Gastrocnemius medialis (tissue), 4 donors: Measurements from ENCODE around the gene SYT5. TPM values are rescaled to one million over a fixed set of nuclear protein-coding genes. Genes with fewer than 3 reads are reported as not detected.
A peak's percentile ranks its signal among the peaks of the same experiment; 100 is the strongest.

Source experiments
- ATAC-seq, 2 donors: fragments of 150-250 bp; one replicate each; pipeline ENCODE4 v1.9.1; 2016
- DNase-seq, 2 donors: peaks; one replicate each; pipeline ENCODE4 v3.0.0-alpha.2; 2019
- H3K27ac ChIP-seq, 4 donors: fragments of 200-600 bp; sonication (generic); 1 replicate in 1 of 4; 2 replicates in 3 of 4; pipeline ENCODE4 v1.5.1; 2016 to 2018; ENCODE audit warnings: mild to moderate bottlenecking in 2 of 4, moderate library complexity in 1 of 4
- H3K27me3 ChIP-seq, 3 donors: fragments of 200-600 bp; sonication (generic) in 2 of 3; 1 replicate in 1 of 3; 2 replicates in 2 of 3; pipeline versions ENCODE4 v1.5.1 to v1.6.0; 2016 to 2019; ENCODE audit warnings: mild to moderate bottlenecking in 1 of 3, moderate library complexity in 1 of 3
- H3K36me3 ChIP-seq, 2 donors: fragments of 200-600 bp; sonication (generic) in 1 of 2; one replicate each; pipeline ENCODE4 v1.5.1; 2017 to 2018
- H3K4me1 ChIP-seq, 2 donors: fragments of 200-600 bp; sonication (generic) in 1 of 2; one replicate each; pipeline ENCODE4 v1.5.1; 2016 to 2017; ENCODE audit warnings: mild to moderate bottlenecking in 2 of 2
- H3K4me3 ChIP-seq, 4 donors: fragments of 200-600 bp; sonication (generic) in 3 of 4; 1 replicate in 1 of 4; 2 replicates in 3 of 4; pipeline ENCODE4 v1.5.1; 2016 to 2019; ENCODE audit warnings: mild to moderate bottlenecking in 2 of 4
- H3K9me3 ChIP-seq, 3 donors: fragments of 200-600 bp; sonication (generic) in 2 of 3; 1 replicate in 1 of 3; 2 replicates in 2 of 3; pipeline ENCODE4 v1.5.1; 2016 to 2019
- POLR2A ChIP-seq, 2 donors: fragments of 450-650 bp; IDR thresholded peaks; one replicate each; pipeline ENCODE4 v1.6.1; 2017; ENCODE audit warnings: antibody characterized with exemption in 2 of 2, mild to moderate bottlenecking in 2 of 2, moderate library complexity in 2 of 2
- in situ Hi-C, 4 donors: fragments of 200-750 bp; cut with MboI; loops; one replicate each; pipeline versions ENCODE4 v1.15.0 to v1.8.0; 2017; ENCODE audit warnings: low sequenced_read_pairs in 4 of 4
- intact Hi-C: fragments of 100-400 bp; cut with DNase I; formaldehyde crosslinking; loops from one replicate; pipeline ENCODE4 v1.15.1; 2023; ENCODE audit warnings: low total_unique reads
- total RNA-seq, 4 donors: library from RNA; depleted of rRNA; stranded (reverse); fragments of >200 nt; gene quantifications; one replicate each; pipeline versions ENCODE4 v1.1.0 to v1.2.3, GENCODE V29; 2016
- TF ChIP-seq, protein P1 (sequence below), 5 experiments: fragments of 450-650 bp in 3 of 5; fragments of 200-600 bp in 2 of 5; sonication (generic) in 2 of 5; IDR thresholded peaks in 4 of 5; conservative IDR thresholded peaks in 1 of 5; 1 replicate in 4 of 5; 2 replicates in 1 of 5; pipeline ENCODE4 v1.5.1; 2016 to 2019; ENCODE audit warnings: antibody characterized with exemption in 5 of 5, mild to moderate bottlenecking in 3 of 5, moderate library complexity in 3 of 5

The SYT5 gene
- total RNA-seq, 4 donors from 2014 or later = not detected

DNA sequence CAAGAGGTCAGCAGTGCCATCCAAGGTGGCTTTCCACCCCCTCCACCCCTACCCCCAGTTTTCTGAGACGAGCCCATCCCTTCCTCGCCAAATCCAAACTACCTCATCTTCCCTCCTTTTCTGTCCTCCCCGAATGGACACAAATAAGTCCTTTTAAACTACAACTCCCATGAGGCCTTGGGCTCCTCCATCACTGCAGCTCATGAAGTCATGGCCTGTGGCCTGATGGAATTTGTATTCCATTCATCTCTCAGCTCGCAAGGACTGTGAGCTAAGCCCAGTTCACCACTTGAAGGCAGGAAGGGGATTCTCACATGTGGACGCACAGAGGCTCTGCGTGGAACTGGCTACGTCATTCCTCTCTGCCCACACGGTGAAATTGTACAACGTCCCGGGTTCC lies 16.7 kb upstream of the SYT5 start:
- Histone ChIP-seq H3K27ac (no peak overlapping the region), H3K27me3 (peaks cover 0 to 4% (median 0%) of the 10 kb centered on the region in 3 donors), H3K9me3 (no peaks in the 10 kb centered on the region), H3K4me3 (no peak overlapping the region), H3K36me3 (no peaks in the 10 kb centered on the region), H3K4me1 (no peaks in the 10 kb centered on the region)
- intact Hi-C loops (no loop called here), in situ Hi-C loops (no loop called here)
- ATAC-seq (no peak), DNase-seq (no peak)
- TF ChIP-seq, protein P1, sequence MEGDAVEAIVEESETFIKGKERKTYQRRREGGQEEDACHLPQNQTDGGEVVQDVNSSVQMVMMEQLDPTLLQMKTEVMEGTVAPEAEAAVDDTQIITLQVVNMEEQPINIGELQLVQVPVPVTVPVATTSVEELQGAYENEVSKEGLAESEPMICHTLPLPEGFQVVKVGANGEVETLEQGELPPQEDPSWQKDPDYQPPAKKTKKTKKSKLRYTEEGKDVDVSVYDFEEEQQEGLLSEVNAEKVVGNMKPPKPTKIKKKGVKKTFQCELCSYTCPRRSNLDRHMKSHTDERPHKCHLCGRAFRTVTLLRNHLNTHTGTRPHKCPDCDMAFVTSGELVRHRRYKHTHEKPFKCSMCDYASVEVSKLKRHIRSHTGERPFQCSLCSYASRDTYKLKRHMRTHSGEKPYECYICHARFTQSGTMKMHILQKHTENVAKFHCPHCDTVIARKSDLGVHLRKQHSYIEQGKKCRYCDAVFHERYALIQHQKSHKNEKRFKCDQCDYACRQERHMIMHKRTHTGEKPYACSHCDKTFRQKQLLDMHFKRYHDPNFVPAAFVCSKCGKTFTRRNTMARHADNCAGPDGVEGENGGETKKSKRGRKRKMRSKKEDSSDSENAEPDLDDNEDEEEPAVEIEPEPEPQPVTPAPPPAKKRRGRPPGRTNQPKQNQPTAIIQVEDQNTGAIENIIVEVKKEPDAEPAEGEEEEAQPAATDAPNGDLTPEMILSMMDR (IDR thresholded peaks at IDR 0.05 in 4 of 5, conservative IDR thresholded peaks at IDR 0.05 in 1 of 5) = no peak
- no peak for TF ChIP-seq POLR2A (IDR thresholded peaks at IDR 0.05)

DNA sequence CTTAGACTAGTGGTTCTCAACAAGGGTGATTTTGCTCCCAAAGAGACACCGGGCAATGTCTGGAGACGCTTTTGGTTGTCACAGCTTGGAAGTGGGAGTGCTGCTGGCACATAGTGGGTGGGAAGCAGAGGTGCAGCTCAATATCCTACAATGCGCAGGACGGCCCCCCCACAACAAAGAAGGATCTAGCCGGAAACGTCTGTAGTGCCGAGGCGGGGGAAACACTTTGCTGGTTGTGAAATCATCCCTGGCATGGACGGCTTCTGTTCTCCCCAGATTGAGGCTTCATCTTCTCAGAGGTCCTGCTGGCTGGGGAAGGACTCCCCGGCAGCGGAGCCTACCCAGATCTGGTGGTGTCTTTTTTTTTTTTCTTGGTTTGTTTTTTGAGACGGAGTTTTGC lies 13.4 kb upstream of the SYT5 start:
- peaks cover 0 to 4% (median 0%) of the 10 kb centered on the region in 3 donors for H3K27me3 ChIP-seq
- H3K36me3 ChIP-seq = no peaks in the 10 kb centered on the region
- in situ Hi-C loops = no loop called here
- intact Hi-C loops = no loop called here
- ATAC-seq (no peak), DNase-seq (no peak)
- no peaks in the 10 kb centered on the region for H3K9me3 ChIP-seq
- H3K27ac ChIP-seq = no peak overlapping the region
- no peak for TF ChIP-seq POLR2A (IDR thresholded peaks at IDR 0.05)
- TF ChIP-seq, protein P1 (IDR thresholded peaks at IDR 0.05 in 4 of 5, conservative IDR thresholded peaks at IDR 0.05 in 1 of 5) = no peak
- H3K4me1 ChIP-seq = no peaks in the 10 kb centered on the region
- no peak overlapping the region for H3K4me3 ChIP-seq

DNA sequence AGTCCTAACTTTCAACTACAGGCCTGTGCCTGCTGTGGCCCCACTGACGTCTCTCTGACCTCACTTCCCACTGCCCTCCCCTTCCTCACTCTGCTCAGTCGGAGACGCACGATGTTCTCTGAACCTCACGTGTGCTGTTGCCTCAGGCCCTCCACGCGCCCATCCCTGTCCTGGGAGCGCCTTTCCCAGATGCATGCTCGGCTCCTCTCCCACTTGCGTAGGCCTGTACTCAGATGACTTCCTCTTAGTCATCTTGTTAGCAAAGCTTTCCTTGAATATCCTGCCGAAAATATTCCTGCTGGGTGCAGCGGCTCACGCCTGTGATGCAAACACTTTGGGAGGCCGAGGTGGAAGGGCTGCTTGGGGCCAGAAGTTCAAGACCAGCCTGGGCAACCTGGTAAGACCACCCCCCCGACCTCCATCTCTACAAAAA lies 9.3 kb upstream of the SYT5 start:
- DNase-seq (peak in 1 of 2 donors; percentile 33), ATAC-seq (peak in 1 of 2 donors; percentile 26)
- Histone ChIP-seq H3K4me3 (no peak overlapping the region), H3K36me3 (no peaks in the 10 kb centered on the region), H3K27ac (no peak overlapping the region), H3K27me3 (peaks cover 7 to 8% (median 8%) of the 10 kb centered on the region in 3 donors), H3K4me1 (no peaks in the 10 kb centered on the region), H3K9me3 (no peaks in the 10 kb centered on the region)
- in situ Hi-C loops = no loop called here
- intact Hi-C loops = no loop called here
- TF ChIP-seq, protein P1 (IDR thresholded peaks at IDR 0.05 in 4 of 5, conservative IDR thresholded peaks at IDR 0.05 in 1 of 5) = no peak
- TF ChIP-seq POLR2A (IDR thresholded peaks at IDR 0.05) = no peak

DNA sequence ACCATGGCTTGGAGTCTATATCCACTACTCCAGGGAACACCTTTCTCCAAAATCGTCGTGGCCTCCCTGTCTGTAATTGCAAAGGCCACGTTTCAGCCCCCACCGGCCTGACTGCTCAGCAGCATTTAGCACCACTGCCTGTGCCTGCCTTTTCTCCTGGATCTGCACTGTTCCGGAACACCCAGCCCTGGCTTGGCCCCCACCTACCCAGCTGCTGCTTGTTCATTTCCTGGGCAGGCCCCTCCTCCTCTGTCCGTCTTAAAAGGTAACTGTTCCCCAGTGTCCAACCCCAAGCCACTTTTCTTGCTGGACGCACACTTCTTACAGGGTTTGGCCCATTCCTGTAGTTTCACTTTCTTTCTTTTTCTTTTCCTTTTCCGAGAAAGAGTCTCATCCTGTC lies 8.5 kb upstream of the SYT5 start:
- H3K4me1 ChIP-seq = no peaks in the 10 kb centered on the region
- no peaks in the 10 kb centered on the region for H3K36me3 ChIP-seq
- H3K9me3 ChIP-seq = no peaks in the 10 kb centered on the region
- no peak overlapping the region for H3K4me3 ChIP-seq
- no peak overlapping the region for H3K27ac ChIP-seq
- DNase-seq (no peak), ATAC-seq (no peak)
- H3K27me3 ChIP-seq = peaks cover 7 to 8% (median 8%) of the 10 kb centered on the region in 3 donors
- TF ChIP-seq POLR2A (IDR thresholded peaks at IDR 0.05) = no peak
- in situ Hi-C loops = no loop called here
- intact Hi-C loops = no loop called here

DNA sequence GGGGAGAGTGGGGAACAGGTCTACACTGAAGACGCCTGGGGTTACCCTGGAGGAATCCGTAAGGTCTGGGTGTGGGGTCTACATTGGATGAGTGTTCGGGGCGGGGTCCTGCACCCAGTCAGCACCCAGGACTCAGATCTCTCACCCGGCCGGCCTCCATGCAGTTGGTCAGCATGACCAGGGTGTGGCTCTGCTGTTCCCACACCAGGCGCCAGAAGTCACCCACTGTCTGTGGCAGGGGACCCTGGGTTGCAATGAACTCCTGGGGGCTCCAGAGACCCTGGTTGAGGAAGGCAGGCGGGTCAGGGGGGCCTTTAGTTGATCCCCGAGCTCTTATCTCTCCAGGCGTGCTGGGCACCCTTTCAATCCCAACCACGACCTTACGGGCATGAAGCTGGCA lies 6.0 kb upstream of the SYT5 start:
- H3K27me3 ChIP-seq = peaks cover 19 to 25% (median 25%) of the 10 kb centered on the region in 3 donors
- no peak overlapping the region for H3K27ac ChIP-seq
- in situ Hi-C loops = no loop called here
- H3K4me3 ChIP-seq = no peak overlapping the region
- no peaks in the 10 kb centered on the region for H3K9me3 ChIP-seq
- H3K4me1 ChIP-seq = no peaks in the 10 kb centered on the region
- ATAC-seq (no peak), DNase-seq (no peak)
- TF ChIP-seq POLR2A (IDR thresholded peaks at IDR 0.05) = no peak
- TF ChIP-seq, protein P1 (IDR thresholded peaks at IDR 0.05 in 4 of 5, conservative IDR thresholded peaks at IDR 0.05 in 1 of 5) = no peak
- H3K36me3 ChIP-seq = no peaks in the 10 kb centered on the region
- intact Hi-C loops = no loop called here
